T-helper 1 cell (primary cell): ENCODE data around the gene PDCL2.
"Not testable (repeated sequence)": the region's sequence is repeated elsewhere in the genome, so short reads cannot be mapped to it uniquely, and the experiment has no call there.

Experiments used
- DNase-seq, 5 donors: peaks; one replicate each; pipeline ENCODE4 v3.0.0-alpha.2; 2012 to 2020

The PDCL2 gene

GRCh38 chr4:55588160-55588559, 3.9 kb downstream of the PDCL2 start:
- no peak for DNase-seq

GRCh38 chr4:55582773-55583172, 9.3 kb downstream of the PDCL2 start:
- not testable (repeated sequence) for DNase-seq

DNA sequence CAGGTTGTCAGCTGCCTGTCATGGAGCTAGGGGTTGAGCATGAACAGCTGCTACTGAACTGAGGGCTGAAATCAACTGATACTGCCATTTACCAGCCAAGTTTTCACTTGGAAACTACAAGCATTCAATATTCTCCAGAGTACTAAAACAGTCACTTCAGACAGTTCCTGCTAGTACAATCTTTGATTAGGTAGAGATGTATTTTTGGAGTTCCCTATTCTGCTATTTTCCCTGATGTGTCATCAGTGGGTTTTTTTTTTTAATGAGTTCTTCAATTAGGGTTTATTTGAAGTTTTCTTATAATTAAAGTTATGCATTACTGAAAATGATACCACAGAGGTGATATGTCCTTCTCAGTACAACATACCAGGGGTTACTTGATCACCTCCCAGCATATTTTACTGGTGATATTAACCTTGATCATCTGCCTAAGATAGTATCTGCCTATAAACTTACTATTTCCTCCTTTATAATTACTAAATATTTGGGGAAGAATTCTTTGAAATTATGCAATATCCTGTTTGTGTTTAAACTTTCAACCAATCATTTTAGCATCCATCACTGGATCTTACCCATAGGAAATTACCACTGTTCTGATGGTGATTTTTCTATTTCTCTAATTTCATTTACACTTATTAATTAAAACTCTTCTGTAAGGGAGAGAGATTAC, 13.6 kb downstream of the PDCL2 start:
- DNase-seq: no peak

- DNase-seq: no peak
Measured at GRCh38 chr4:55575513-55575912, 16.5 kb downstream of the PDCL2 start.

- no peak for DNase-seq
Measured at GRCh38 chr4:55574252-55574651, 17.8 kb downstream of the PDCL2 start.

DNA sequence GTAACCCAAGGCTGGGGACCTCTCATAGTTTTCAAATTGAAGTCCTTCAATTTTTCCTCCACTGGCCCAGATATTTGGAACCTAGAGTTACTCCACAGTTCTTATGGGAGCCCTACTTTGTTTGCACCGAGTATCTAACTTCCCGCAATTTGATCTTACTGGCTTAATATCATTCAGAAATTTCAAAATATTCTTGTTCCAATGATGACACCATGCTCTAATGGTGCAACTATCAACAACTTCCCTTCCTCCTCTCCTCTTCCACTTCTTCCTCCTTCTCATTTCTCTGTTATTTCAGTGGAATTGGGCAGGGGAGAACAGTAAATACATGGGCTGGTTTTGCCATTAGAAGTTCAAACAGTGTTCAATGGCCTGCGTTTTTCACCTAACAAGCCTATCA, 20.2 kb downstream of the PDCL2 start:
- no peak for DNase-seq

GRCh38 chr4:55568905-55569504, 23.0 kb downstream of the PDCL2 start:
- no peak for DNase-seq

DNA sequence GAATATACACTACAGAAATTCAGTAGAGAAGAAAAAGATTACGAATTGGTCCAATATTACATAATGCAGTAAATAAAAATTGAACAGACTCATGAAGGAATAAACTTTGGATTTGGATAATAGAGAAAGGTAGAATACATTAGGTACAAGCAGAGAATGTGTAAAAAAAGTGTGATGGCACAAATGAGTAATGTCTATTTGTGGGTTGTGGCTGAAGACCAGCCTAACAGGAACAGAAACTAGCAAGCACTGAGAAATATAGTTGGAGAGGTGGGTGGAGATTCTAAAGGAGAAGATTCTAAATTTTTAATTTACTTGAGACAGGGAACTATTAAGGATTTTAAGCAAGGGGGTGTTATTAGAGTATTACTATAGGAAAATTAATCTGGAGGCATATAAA, 30.2 kb downstream of the PDCL2 start:
- peak in 1 of 5 donors; percentile 25 for DNase-seq

DNA sequence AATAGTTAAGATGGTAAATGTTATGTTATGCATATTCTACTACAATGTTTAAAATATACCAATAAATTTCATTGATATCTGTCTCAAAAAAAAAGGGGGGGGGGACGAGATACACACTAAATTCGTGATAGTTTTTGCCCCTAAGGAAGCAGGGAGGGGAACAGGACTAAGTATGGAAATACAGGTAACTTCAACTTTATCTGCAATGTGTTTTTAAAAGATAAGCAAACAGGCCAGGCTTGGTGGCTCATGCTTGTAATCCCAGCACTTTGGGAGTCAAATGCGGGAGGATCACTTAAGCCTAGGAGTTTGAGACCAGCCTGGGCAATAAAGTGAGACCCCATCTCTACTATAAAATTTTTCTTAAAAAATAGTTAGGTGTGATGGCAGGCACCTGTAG, 31.9 kb downstream of the PDCL2 start:
- no peak for DNase-seq

DNA sequence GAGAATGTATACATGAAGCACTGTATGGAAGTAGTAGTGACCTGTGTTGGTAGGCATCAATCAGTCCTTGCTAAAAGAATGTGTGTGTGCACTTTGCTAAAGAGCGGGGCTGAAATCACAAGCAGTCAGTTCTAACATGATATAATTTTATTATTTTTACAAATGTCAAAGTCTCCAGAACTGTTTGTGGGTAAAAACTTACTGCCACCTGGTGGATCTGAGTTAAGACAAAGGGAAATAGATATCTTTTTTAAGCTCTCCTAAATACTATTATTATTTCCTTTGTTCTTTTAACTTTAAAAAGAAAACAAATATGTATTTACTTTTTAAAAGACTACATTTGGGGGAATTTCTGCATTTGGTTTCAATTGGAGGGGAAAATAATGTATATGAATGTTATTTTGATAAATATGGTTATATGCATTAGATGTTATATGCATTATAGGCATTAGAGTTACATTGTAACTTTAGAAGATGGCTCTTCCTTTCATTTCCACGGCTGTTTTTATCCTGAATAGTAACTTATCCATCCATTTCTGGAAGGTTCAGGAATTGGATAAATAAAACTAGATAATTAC, 37.5 kb downstream of the PDCL2 start:
- DNase-seq: peak in 1 of 5 donors; percentile 14

DNA sequence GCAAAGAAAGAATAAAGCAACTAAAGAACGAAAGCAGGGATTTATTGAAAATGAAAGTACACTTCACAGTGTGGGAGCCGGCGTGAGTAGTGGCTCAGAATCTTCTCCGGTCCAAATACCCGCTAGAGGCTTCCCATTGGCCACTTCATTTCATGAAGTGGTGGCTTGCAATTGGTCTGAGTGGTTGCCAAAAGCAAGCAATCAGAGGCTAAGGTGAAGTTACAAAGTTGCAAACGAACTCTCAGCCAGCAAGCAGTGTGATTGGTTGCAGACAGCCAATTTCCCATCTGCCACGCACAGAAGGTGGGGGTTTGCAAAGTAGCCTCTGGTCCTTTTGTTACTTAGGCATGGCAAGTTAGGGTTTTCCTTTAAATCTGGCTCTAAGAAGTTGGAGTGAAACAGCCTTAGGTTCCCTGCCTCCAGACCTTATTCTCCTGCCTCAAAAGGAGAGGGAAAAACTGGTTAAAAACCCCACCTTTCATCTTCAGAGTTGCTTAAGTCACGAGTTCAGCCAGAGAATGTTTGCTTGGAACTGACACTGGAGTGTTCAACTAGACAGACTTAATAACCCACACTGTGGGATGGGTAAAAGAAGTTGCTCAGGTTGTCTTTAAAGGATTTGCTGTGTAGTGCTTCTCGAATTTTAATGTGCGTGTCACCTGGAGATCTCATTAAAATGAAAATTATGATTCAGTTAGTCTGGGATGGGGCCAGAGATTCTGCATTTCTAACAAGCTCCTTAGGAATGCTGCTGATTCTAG, 38.4 kb downstream of the PDCL2 start:
- peak in 1 of 5 donors; percentile 43 for DNase-seq

DNA sequence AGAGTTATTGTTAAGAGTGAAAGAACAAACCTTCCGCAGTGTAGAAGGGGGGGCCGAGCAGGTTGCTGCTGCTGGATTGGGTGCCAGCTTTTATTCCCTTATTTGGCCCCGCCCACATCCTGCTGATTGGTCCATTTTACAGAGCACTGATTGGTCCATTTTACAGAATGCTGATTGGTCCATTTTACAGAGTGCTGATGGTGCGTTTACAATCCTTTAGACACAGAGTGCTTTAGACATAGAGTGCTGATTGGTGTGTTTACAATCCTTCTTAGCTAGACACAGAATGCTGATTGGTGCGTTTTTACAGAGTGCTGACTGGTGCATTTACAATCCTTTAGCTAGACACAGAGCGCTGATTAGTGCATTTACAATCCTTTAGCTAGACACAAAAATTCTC, 40.1 kb downstream of the PDCL2 start:
- DNase-seq: not testable (repeated sequence)

- DNase-seq: peak in 1 of 5 donors; percentile 37
Measured at GRCh38 chr4:55549888-55550287, 42.2 kb downstream of the PDCL2 start.

GRCh38 chr4:55547918-55548317, 44.1 kb downstream of the PDCL2 start:
- DNase-seq: no peak

GRCh38 chr4:55547466-55547770, 44.6 kb downstream of the PDCL2 start:
- DNase-seq: no peak

DNA sequence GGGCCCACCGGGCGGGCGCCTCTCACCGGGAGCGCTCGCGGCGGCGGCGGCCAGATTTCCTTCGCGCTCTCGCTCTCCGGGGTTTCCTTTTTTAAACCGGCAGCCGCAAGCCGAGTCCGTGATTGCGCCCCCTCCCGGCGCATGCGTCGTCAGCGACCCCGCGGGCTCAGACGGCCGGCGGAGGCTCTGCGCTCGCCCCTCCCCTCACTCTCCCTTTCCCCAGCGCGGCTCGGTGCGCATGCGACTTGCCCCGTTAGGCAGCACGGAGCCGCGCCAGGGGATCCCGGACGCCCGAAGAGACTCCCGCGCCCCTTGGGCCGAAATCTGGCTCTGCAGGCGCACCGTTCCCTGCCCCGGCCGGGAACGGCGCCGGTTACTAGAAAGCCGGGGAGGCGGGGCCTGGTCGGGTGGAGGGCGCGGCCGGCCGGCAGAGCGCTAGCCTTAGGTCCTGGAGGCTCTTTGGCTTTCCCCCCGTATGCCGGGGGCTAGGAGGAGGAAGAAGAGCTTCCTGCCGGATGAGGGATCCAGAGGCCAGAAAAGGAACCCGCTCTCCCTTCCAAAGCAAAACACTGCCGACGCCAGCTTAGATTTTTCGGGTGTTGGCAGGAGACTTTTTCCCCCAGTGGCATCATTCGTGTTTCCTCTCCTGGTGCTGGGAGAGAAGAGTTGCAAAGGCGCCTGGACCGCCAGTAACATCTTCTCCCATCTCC, 45.1 kb downstream of the PDCL2 start, which contains the start of gene CLOCK:
Gene CLOCK, minus strand, starts transcription at position 154 of the 710 bp plus-strand sequence. CDS start 64,124 bp downstream, outside the sequence.
- DNase-seq: peak; percentile 74 to 86 (median 77)

DNA sequence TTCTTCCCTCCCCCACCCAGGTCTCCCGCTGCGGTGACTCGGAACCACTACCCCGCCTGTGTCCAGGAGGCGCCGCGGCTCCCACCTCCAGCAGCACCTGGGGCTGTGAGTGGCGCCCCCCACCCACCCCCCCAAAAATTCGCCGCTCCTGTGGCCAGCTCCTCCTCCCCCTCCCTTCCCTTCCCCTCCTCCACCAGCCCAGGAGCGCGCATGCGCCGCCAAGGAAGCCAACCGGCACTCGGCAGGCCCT, 45.6 kb downstream of the PDCL2 start:
- DNase-seq: peak in 1 of 5 donors; percentile 48

GRCh38 chr4:55545641-55546505, 46.2 kb downstream of the PDCL2 start:
- DNase-seq: peak; percentile 46 to 63 (median 59)

- no peak for DNase-seq
Measured at GRCh38 chr4:55545151-55545550, 46.9 kb downstream of the PDCL2 start.

DNA sequence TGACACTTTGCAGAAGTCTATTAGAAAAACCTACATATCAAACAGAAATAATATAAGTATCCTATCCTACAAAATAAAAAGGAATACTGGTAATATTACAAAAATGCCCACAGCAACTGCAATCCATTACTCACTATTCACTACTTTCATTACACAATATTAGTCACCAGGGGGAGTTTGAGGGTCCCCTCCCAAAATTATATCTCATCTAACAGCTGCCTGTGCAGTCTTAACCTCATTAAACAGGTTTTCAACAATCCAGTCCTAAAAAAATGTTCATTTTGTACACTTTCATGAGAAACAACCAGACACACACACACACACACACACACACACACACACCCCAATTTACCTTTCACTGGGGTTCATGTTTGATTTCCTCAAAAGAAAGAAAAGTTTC, 48.2 kb downstream of the PDCL2 start:
- DNase-seq: no peak

DNA sequence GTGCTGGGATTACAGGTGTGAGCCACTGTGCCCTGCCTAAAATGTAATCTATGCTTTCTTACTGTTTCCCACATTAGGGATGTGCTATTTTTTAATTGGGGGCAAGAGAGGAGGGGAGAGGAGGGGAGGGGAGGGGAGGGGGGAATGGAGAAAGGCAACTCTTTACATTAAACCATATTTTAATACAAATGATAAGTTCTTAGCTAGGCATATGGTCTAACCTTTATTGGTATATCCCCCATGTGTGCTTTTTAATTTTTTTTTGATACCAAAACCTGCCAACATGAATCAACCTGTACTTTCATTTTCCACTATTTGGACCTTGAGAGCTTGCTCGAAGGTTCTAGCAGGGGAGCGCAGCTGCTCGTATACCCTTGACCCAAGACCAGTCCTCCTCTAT, 51.8 kb downstream of the PDCL2 start:
- DNase-seq: no peak

GRCh38 chr4:55539658-55540057, 52.4 kb downstream of the PDCL2 start:
- no peak for DNase-seq
